HUES64 (cell line): Measurements from ENCODE around the gene PLXNC1.

Experiments
- H3K27ac ChIP-seq: 2 replicates; pipeline ENCODE4 v1.7.0; 2013; ENCODE audit warnings: low read depth, low read length, inconsistent platforms
- H3K27me3 ChIP-seq: 2 replicates; pipeline ENCODE4 v1.6.1; 2013; ENCODE audit warnings: mild to moderate bottlenecking, low read length; ENCODE audit not compliant: insufficient read depth
- H3K36me3 ChIP-seq: 2 replicates; pipeline ENCODE4 v1.6.1; 2013; ENCODE audit warnings: mild to moderate bottlenecking, low read length; ENCODE audit not compliant: insufficient read depth
- H3K4me1 ChIP-seq: 2 replicates; pipeline ENCODE4 v1.6.1; 2013; ENCODE audit warnings: mild to moderate bottlenecking, low read length, moderate library complexity; ENCODE audit not compliant: insufficient read depth
- H3K4me3 ChIP-seq: 2 replicates; pipeline ENCODE4 v1.5.1; 2013; ENCODE audit warnings: mild to moderate bottlenecking, low read length, moderate library complexity
- H3K9ac ChIP-seq: 2 replicates; pipeline ENCODE4 v1.6.1; 2013; ENCODE audit warnings: mild to moderate bottlenecking, low read depth, low read length
- H3K9me3 ChIP-seq: 2 replicates; pipeline ENCODE4 v1.6.1; 2013; ENCODE audit warnings: low read depth, low read length; ENCODE audit not compliant: insufficient read depth
- WGBS: fragments of 150-250, 120-280 bp; methylation state at CpG from one replicate; pipeline ENCODE4 v1.1.7; 2013; ENCODE audit warnings: missing lambda C conversion rate; 5-methylcytosine and 5-hydroxymethylcytosine counted together

The PLXNC1 gene

DNA sequence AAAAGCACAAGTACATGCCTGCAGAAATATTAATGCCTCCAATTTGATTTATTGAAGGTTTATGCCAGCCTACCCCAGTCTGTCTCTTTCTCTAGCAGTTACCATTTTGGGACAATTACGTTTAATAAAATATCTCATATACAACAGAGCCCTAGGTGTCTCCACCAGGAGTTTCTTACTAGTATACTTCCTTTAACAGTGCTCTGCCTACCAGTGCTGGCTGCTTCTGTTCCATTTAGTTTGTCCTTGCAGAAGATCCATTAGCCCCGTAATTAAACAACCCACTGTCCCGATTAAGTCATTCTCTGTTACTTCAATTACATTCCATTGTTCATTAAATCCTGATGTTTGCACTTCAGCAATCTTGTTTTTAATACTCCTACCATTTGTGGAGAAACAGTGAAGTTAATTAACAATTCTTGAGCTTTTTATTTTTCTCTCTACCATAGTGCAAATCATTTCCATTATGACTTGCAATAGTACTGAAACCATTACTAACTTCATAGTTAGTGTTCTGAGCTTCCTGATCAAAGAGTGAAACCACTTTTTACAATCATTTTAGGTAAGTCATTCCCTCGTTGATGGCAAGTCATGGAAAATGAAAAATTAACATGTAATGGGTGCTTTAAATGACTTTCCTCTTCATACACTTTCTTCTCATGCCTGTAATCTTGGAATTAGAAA is 121.1 kb downstream of the PLXNC1 start:
- H3K4me3 ChIP-seq: no peak overlapping the region
- H3K4me1 ChIP-seq: peaks cover 30% of the 10 kb centered on the region
- no peaks in the 10 kb centered on the region for H3K36me3 ChIP-seq
- H3K9me3 ChIP-seq: no peaks in the 10 kb centered on the region
- WGBS: 97% methylated on average over 3 of the region's 4 CpGs
- H3K27me3 ChIP-seq: no peaks in the 10 kb centered on the region
- H3K9ac ChIP-seq: no peak overlapping the region
- H3K27ac ChIP-seq: no peak overlapping the region

DNA sequence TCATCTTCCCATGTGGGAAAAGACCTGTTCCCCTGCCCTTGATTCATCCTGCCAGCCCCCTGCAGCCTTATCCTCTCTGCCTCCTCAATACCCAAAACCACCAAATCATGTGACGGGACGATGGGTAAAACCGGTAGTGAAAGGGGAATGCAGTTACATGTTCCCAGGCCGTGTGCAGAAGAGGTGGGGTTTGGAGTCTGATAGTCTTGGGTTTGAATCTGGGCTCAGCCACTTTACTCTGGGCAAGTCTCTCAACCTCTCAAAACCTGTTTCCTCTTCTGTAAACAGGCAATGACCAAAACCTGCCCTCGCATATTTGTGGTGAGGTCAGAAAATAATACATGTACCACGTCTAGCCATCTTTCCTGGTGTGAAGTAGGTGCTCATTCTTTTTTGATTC is 123.0 kb downstream of the PLXNC1 start:
- H3K27me3 ChIP-seq: no peaks in the 10 kb centered on the region
- peaks cover 17% of the 10 kb centered on the region for H3K4me1 ChIP-seq
- H3K36me3 ChIP-seq: no peaks in the 10 kb centered on the region
- no peak overlapping the region for H3K27ac ChIP-seq
- H3K9me3 ChIP-seq: no peaks in the 10 kb centered on the region
- WGBS: 96% methylated on average over 6 of the region's 6 CpGs
- H3K4me3 ChIP-seq: no peak overlapping the region
- H3K9ac ChIP-seq: no peak overlapping the region

DNA sequence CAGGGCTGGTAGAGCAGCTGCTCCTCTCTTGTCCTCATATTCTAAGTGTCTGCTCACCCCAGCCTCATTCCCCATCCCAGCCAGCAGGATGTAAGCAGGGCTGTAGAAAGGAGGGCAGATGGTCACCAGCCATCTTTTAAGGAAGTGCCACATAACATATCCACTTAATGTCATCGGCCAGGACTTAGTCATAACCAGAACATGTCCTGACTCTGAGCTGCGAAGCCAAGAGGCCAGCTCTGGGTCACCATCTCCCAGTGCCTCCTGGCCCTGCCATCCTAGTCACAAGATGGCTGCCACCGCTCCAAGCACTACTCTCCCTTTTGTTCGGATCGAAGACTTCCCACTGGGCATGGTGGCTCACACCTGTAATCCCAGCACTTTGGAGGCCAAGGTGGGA is 123.9 kb downstream of the PLXNC1 start:
- 96% methylated on average over 5 of the region's 5 CpGs for WGBS
- Histone ChIP-seq H3K4me3 (no peak overlapping the region), H3K9me3 (no peaks in the 10 kb centered on the region), H3K4me1 (peaks cover 14% of the 10 kb centered on the region), H3K9ac (no peak overlapping the region), H3K27me3 (no peaks in the 10 kb centered on the region), H3K27ac (no peak overlapping the region), H3K36me3 (no peaks in the 10 kb centered on the region)

DNA sequence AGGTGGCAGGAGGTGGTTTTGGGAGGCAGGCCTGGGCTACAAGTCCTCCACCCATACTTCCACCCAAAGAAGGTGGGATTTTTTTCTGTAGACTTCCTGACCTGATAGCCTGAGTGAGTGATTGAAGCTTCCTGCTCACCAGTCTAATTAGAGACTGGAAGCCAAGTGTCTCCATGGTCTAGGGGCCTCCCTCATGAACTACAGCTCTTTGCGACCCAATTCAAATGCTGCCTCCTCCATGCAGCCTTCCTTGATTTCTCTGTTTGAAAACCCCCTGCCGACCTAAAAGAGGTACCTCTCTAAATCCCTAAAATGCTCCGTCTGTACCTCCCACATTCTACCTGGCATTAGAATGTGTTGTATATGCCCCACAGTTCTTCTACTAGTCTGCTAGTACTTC is 124.9 kb downstream of the PLXNC1 start:
- Histone ChIP-seq H3K4me1 (peaks cover 9% of the 10 kb centered on the region), H3K9ac (no peak overlapping the region), H3K4me3 (no peak overlapping the region), H3K9me3 (no peaks in the 10 kb centered on the region), H3K27ac (no peak overlapping the region), H3K36me3 (no peaks in the 10 kb centered on the region), H3K27me3 (no peaks in the 10 kb centered on the region)
- WGBS: 94% methylated on average over 3 of the region's 3 CpGs

DNA sequence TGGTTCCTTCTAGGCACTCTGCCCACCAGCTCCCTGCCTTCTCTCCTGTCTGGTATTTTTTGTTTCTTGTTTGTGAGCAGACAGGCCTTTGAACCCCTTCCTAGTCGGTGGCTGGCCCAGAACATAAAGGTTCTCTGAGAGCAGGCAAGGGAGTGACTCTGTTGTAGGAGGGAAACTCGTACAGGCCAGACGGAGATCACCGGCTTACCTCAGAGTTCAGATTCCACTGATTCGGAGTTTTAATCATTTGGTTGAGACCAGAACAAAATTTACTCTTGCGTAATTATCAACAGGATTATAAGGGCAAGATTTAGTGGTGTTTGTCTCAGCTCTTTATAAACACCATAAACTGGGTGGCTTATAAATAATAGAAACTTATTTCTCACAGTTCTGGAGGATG is 128.3 kb downstream of the PLXNC1 start:
- no peak overlapping the region for H3K9ac ChIP-seq
- H3K9me3 ChIP-seq: no peaks in the 10 kb centered on the region
- 94% methylated on average over 5 of the region's 6 CpGs for WGBS

DNA sequence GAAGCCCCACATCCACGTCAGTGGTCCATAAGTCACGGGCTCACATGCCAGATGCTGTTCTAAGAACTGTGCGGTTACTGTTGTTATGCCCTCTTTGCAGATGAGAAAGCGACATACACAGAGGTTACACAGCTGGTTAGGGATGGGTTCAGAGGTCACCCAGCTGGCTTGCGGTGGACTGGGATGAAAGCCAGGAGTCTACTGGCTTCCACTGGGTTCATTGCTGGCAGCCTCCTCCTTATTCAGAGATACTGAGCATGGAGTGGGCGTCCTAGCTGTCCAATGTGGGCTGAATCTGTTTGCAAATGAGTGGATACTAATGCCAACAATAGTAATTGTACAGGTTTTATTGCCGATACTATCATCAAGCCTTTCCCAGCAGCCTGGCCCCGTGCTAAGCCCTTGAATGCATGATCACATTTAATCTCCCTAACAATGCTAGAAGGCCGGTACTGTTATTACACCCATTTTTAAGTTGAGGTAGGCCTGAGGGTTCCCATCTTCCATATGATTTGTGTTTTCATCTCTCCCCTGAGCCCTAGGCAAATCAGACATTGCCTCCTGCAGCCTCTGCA is 129.1 kb downstream of the PLXNC1 start:
- WGBS: 94% methylated on average over 9 of the region's 9 CpGs

More for the DNA sequence above, 128.3 kb downstream of the PLXNC1 start:
- H3K4me3 ChIP-seq: no peak overlapping the region
- no peaks in the 10 kb centered on the region for H3K4me1 ChIP-seq
- no peak overlapping the region for H3K27ac ChIP-seq
- no peaks in the 10 kb centered on the region for H3K27me3 ChIP-seq
- H3K36me3 ChIP-seq: no peaks in the 10 kb centered on the region

DNA sequence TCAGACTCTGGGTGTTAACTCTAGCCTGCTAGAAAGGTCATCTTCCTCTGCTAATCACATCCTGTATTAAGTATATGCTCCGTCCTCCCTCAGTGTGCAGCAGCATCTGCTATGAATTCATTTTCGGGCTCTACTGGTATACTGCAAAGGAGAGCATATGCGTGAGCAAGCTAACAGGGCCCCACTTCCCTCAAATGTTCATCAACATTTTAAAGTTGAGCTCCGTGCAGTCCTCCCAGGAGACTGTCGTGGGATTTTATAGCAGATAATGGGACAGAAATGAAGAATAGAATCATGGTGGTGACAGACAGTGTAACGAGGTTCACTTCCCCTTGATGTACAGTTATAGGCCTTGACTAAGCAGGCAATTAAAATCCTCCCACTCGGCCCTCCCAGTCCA is 131.7 kb downstream of the PLXNC1 start:
- Histone ChIP-seq H3K9me3 (no peaks in the 10 kb centered on the region), H3K9ac (no peak overlapping the region), H3K27me3 (no peaks in the 10 kb centered on the region), H3K4me1 (no peaks in the 10 kb centered on the region), H3K4me3 (no peak overlapping the region), H3K36me3 (no peaks in the 10 kb centered on the region), H3K27ac (no peak overlapping the region)
- WGBS: 97% methylated on average over 7 of the region's 7 CpGs

More for the DNA sequence above, 129.1 kb downstream of the PLXNC1 start:
- H3K27ac ChIP-seq: no peak overlapping the region
- no peak overlapping the region for H3K9ac ChIP-seq
- H3K27me3 ChIP-seq: no peaks in the 10 kb centered on the region
- no peaks in the 10 kb centered on the region for H3K4me1 ChIP-seq
- H3K4me3 ChIP-seq: no peak overlapping the region
- H3K36me3 ChIP-seq: no peaks in the 10 kb centered on the region
- no peaks in the 10 kb centered on the region for H3K9me3 ChIP-seq

DNA sequence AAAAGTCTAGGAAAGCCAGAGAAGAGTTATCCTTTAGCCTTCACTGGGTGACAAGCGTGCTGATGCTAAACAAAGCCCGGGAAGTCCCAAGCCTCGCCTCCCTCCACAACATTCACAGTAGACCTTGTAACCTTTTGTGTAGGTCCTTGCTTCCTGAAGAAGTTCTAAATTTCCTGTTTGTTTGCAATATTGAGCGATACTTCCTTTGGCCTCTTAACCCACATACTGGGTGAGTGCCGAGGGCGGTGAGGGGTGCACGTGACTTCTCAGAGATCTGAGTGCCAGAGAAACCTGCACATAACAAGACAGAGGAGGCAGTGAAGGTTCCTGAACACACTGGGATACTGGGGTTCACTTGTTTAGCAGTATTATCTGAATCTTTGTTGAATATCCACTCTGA is 134.3 kb downstream of the PLXNC1 start:
- 96% methylated on average over 7 of the region's 7 CpGs for WGBS
- Histone ChIP-seq H3K36me3 (no peaks in the 10 kb centered on the region), H3K4me1 (peaks cover 18% of the 10 kb centered on the region), H3K27ac (no peak overlapping the region), H3K4me3 (no peak overlapping the region), H3K9me3 (no peaks in the 10 kb centered on the region), H3K27me3 (no peaks in the 10 kb centered on the region), H3K9ac (no peak overlapping the region)

DNA sequence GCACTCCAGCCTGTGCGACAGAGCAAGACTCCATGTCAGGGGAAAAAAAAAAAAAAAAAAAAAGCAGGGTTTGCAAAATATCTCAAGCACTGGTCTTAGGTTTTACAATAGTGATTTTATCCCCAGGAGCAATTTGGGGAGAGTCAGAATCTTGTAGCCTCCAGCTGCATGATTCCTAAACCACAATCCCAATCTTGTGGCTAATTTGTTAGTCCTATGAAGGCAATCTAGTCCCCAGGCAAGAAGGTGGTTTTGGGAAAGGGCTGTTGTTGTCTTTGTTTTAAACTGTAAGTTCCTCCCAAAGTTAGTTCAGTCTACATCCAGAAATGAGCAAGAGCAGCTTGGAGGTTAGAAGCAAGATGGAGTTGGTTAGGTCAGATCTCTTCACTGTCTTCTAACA is 135.7 kb downstream of the PLXNC1 start:
- H3K4me3 ChIP-seq: no peak overlapping the region
- H3K9me3 ChIP-seq: no peaks in the 10 kb centered on the region
- 95% methylated on average over 1 of the region's 1 CpG for WGBS
- H3K4me1 ChIP-seq: peaks cover 18% of the 10 kb centered on the region
- H3K9ac ChIP-seq: no peak overlapping the region
- H3K36me3 ChIP-seq: no peaks in the 10 kb centered on the region
- H3K27me3 ChIP-seq: no peaks in the 10 kb centered on the region
- H3K27ac ChIP-seq: no peak overlapping the region

DNA sequence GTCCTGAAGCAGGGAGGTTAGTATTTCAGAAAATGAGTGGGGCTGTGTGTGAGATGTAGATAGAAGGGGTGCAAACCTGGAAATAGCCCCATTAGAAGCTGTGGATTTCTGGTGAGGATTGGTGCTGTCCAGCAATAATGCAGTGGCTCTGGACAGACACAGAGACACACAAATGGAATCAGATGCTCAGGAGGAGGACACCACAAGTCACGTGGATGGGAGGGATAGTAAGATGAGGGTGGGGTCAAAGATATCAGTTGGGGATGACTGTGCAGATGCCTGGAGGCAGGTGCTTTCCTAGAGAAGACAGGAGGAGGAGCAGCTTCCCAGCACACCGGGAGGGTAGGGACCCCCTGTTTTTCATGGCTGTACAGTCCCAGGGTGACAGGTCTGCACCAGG is 136.5 kb downstream of the PLXNC1 start:
- Histone ChIP-seq H3K4me1 (peaks cover 25% of the 10 kb centered on the region), H3K4me3 (no peak overlapping the region), H3K27ac (no peak overlapping the region), H3K9me3 (no peaks in the 10 kb centered on the region), H3K27me3 (no peaks in the 10 kb centered on the region), H3K9ac (no peak overlapping the region), H3K36me3 (no peaks in the 10 kb centered on the region)
- WGBS: 87% methylated on average over 2 of the region's 2 CpGs

DNA sequence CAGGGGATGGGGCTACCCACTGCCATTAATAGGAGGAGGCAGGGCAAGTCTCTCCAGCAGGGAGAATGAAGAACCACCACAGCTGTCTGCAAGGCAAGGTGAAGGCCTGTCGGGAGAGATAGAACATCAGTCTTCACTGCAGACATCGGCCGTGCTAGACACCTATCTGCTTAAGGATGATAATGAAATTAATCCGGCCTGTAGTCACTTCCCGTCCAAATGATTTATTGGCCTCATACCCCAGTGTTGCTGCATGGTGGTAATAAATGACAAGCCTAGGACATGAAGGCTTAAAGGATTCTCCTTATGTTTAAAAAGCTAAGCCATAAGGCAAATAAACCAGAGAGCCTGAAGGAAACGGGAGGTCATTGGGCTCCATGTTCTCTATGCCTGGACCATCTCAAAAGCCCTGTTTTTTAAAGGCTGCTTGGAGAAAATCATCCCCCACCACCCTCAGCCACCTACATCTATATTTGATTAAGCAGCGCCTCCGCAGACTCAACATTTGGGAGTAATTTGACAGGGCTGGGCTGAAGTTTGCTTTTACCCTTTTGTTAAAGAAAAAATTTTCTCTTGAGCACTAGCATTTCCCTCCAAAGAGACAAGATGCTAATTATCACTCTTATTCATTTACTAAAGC is 137.7 kb downstream of the PLXNC1 start:
- Histone ChIP-seq H3K9ac (no peak overlapping the region), H3K27ac (no peak overlapping the region), H3K4me3 (no peak overlapping the region), H3K27me3 (no peaks in the 10 kb centered on the region), H3K36me3 (no peaks in the 10 kb centered on the region), H3K4me1 (peaks cover 36% of the 10 kb centered on the region), H3K9me3 (no peaks in the 10 kb centered on the region)
- 88% methylated on average over 8 of the region's 8 CpGs for WGBS
